ENCODE measurements around the gene AKNA.

Gene AKNA

GRCh38 chr9:114431003-114431402 lies 43.2 kb upstream of the AKNA start:
- no peak for FAIRE-seq
- DNase-seq (ENCODE audit: insufficient read length, low spot score), result no peak

GRCh38 chr9:114430457-114430856 lies 42.7 kb upstream of the AKNA start:
- FAIRE-seq, result no peak
- no peak for TF ChIP-seq PAX5 (IDR thresholded peaks at IDR 0.05; ENCODE audit: insufficient read depth, low read length, severe bottlenecking)
- no peak for TF ChIP-seq POLR2AphosphoS5 (IDR thresholded peaks at IDR 0.05; ENCODE audit: low read depth, low read length)
- TF ChIP-seq TAF1 (IDR thresholded peaks at IDR 0.05; ENCODE audit: low read depth, low read length), result no peak
- no peak for TF ChIP-seq POU2F2 (IDR thresholded peaks at IDR 0.05; ENCODE audit: low read depth, low read length)
- TF ChIP-seq POLR2A (IDR thresholded peaks at IDR 0.05; ENCODE audit: low read depth, low read length), result no peak
- TF ChIP-seq SPI1 (IDR thresholded peaks at IDR 0.05; ENCODE audit: low read depth, low read length), result no peak
- no peak for DNase-seq (ENCODE audit: insufficient read length, low spot score)

More at GRCh38 chr9:114431003-114431402, 43.2 kb upstream of the AKNA start:
- TF ChIP-seq POLR2AphosphoS5 (IDR thresholded peaks at IDR 0.05; ENCODE audit: low read depth, low read length) (no peak), POU2F2 (IDR thresholded peaks at IDR 0.05; ENCODE audit: low read depth, low read length) (no peak), POLR2A (IDR thresholded peaks at IDR 0.05; ENCODE audit: low read depth, low read length) (no peak), SPI1 (IDR thresholded peaks at IDR 0.05; ENCODE audit: low read depth, low read length) (no peak), TAF1 (IDR thresholded peaks at IDR 0.05; ENCODE audit: low read depth, low read length) (no peak), PAX5 (IDR thresholded peaks at IDR 0.05; ENCODE audit: insufficient read depth, low read length, severe bottlenecking) (no peak)

- no peak for FAIRE-seq
- no peak for DNase-seq (ENCODE audit: insufficient read length, low spot score)
- no peak for TF ChIP-seq TAF1 (IDR thresholded peaks at IDR 0.05; ENCODE audit: low read depth, low read length)
- TF ChIP-seq POLR2A (IDR thresholded peaks at IDR 0.05; ENCODE audit: low read depth, low read length), result no peak
- TF ChIP-seq POLR2AphosphoS5 (IDR thresholded peaks at IDR 0.05; ENCODE audit: low read depth, low read length), result no peak
- TF ChIP-seq SPI1 (IDR thresholded peaks at IDR 0.05; ENCODE audit: low read depth, low read length), result no peak
- TF ChIP-seq PAX5 (IDR thresholded peaks at IDR 0.05; ENCODE audit: insufficient read depth, low read length, severe bottlenecking), result no peak
- TF ChIP-seq POU2F2 (IDR thresholded peaks at IDR 0.05; ENCODE audit: low read depth, low read length), result no peak
Measured at GRCh38 chr9:114429488-114429887, 41.7 kb upstream of the AKNA start.

- TF ChIP-seq TAF1 (IDR thresholded peaks at IDR 0.05; ENCODE audit: low read depth, low read length) (no peak), POLR2AphosphoS5 (IDR thresholded peaks at IDR 0.05; ENCODE audit: low read depth, low read length) (no peak), PAX5 (IDR thresholded peaks at IDR 0.05; ENCODE audit: insufficient read depth, low read length, severe bottlenecking) (no peak), POLR2A (IDR thresholded peaks at IDR 0.05; ENCODE audit: low read depth, low read length) (no peak), SPI1 (IDR thresholded peaks at IDR 0.05; ENCODE audit: low read depth, low read length) (no peak), POU2F2 (IDR thresholded peaks at IDR 0.05; ENCODE audit: low read depth, low read length) (no peak)
- FAIRE-seq (no peak), DNase-seq (ENCODE audit: insufficient read length, low spot score) (no peak)
Measured at GRCh38 chr9:114428466-114428865, 40.7 kb upstream of the AKNA start.

GRCh38 chr9:114427644-114428043 lies 39.9 kb upstream of the AKNA start:
- DNase-seq (ENCODE audit: insufficient read length, low spot score), result no peak
- TF ChIP-seq TAF1 (IDR thresholded peaks at IDR 0.05; ENCODE audit: low read depth, low read length) (no peak), POLR2AphosphoS5 (IDR thresholded peaks at IDR 0.05; ENCODE audit: low read depth, low read length) (no peak), SPI1 (IDR thresholded peaks at IDR 0.05; ENCODE audit: low read depth, low read length) (no peak), POLR2A (IDR thresholded peaks at IDR 0.05; ENCODE audit: low read depth, low read length) (no peak), PAX5 (IDR thresholded peaks at IDR 0.05; ENCODE audit: insufficient read depth, low read length, severe bottlenecking) (no peak), POU2F2 (IDR thresholded peaks at IDR 0.05; ENCODE audit: low read depth, low read length) (no peak)
- no peak for FAIRE-seq

GRCh38 chr9:114426046-114426948 lies 38.5 kb upstream of the AKNA start:
- no peak for TF ChIP-seq POLR2A (IDR thresholded peaks at IDR 0.05; ENCODE audit: low read depth, low read length)
- DNase-seq (ENCODE audit: insufficient read length, low spot score) (no peak), FAIRE-seq (no peak)

- FAIRE-seq (no peak), DNase-seq (ENCODE audit: insufficient read length, low spot score) (no peak)
Measured at GRCh38 chr9:114425126-114425525, 37.3 kb upstream of the AKNA start.

GRCh38 chr9:114424126-114424525 lies 36.3 kb upstream of the AKNA start:
- DNase-seq (ENCODE audit: insufficient read length, low spot score) (no peak), FAIRE-seq (no peak)
- TF ChIP-seq TAF1 (IDR thresholded peaks at IDR 0.05; ENCODE audit: low read depth, low read length) (no peak), SPI1 (IDR thresholded peaks at IDR 0.05; ENCODE audit: low read depth, low read length) (no peak), POLR2AphosphoS5 (IDR thresholded peaks at IDR 0.05; ENCODE audit: low read depth, low read length) (no peak)

More at GRCh38 chr9:114425126-114425525, 37.3 kb upstream of the AKNA start:
- TF ChIP-seq POU2F2 (IDR thresholded peaks at IDR 0.05; ENCODE audit: low read depth, low read length) (no peak), PAX5 (IDR thresholded peaks at IDR 0.05; ENCODE audit: insufficient read depth, low read length, severe bottlenecking) (no peak), TAF1 (IDR thresholded peaks at IDR 0.05; ENCODE audit: low read depth, low read length) (no peak), POLR2A (IDR thresholded peaks at IDR 0.05; ENCODE audit: low read depth, low read length) (no peak), SPI1 (IDR thresholded peaks at IDR 0.05; ENCODE audit: low read depth, low read length) (no peak), POLR2AphosphoS5 (IDR thresholded peaks at IDR 0.05; ENCODE audit: low read depth, low read length) (no peak)

GRCh38 chr9:114423181-114423580 lies 35.4 kb upstream of the AKNA start:
- no peak for FAIRE-seq
- TF ChIP-seq SPI1 (IDR thresholded peaks at IDR 0.05; ENCODE audit: low read depth, low read length), result no peak
- no peak for TF ChIP-seq POLR2AphosphoS5 (IDR thresholded peaks at IDR 0.05; ENCODE audit: low read depth, low read length)
- no peak for TF ChIP-seq POLR2A (IDR thresholded peaks at IDR 0.05; ENCODE audit: low read depth, low read length)
- no peak for TF ChIP-seq TAF1 (IDR thresholded peaks at IDR 0.05; ENCODE audit: low read depth, low read length)
- TF ChIP-seq POU2F2 (IDR thresholded peaks at IDR 0.05; ENCODE audit: low read depth, low read length), result no peak
- DNase-seq (ENCODE audit: insufficient read length, low spot score), result no peak

GRCh38 chr9:114421147-114421546 lies 33.4 kb upstream of the AKNA start:
- no peak for TF ChIP-seq PAX5 (IDR thresholded peaks at IDR 0.05; ENCODE audit: insufficient read depth, low read length, severe bottlenecking)
- TF ChIP-seq POLR2A (IDR thresholded peaks at IDR 0.05; ENCODE audit: low read depth, low read length), result no peak
- TF ChIP-seq SPI1 (IDR thresholded peaks at IDR 0.05; ENCODE audit: low read depth, low read length), result no peak
- TF ChIP-seq POLR2AphosphoS5 (IDR thresholded peaks at IDR 0.05; ENCODE audit: low read depth, low read length), result no peak
- no peak for TF ChIP-seq POU2F2 (IDR thresholded peaks at IDR 0.05; ENCODE audit: low read depth, low read length)
- TF ChIP-seq TAF1 (IDR thresholded peaks at IDR 0.05; ENCODE audit: low read depth, low read length), result no peak
- FAIRE-seq, result no peak
- DNase-seq (ENCODE audit: insufficient read length, low spot score), result no peak
